Measurements from ENCODE around the gene TULP1.

Gene TULP1

GRCh38 chr6:35493307-35493983, 19.3 kb downstream of the TULP1 start:
- TF ChIP-seq CTCF (IDR thresholded peaks at IDR 0.05) = no peak

- TF ChIP-seq CTCF (IDR thresholded peaks at IDR 0.05) = no peak
Observed at GRCh38 chr6:35492974-35493284, 19.8 kb downstream of the TULP1 start.

- no peak for TF ChIP-seq CTCF (IDR thresholded peaks at IDR 0.05)
Observed at GRCh38 chr6:35492258-35492973, 20.3 kb downstream of the TULP1 start.

GRCh38 chr6:35491558-35492257, 21.0 kb downstream of the TULP1 start:
- TF ChIP-seq CTCF (IDR thresholded peaks at IDR 0.05) = no peak

GRCh38 chr6:35490821-35491557, 21.7 kb downstream of the TULP1 start:
- TF ChIP-seq CTCF (IDR thresholded peaks at IDR 0.05) = no peak

GRCh38 chr6:35489995-35490791, 22.5 kb downstream of the TULP1 start:
- TF ChIP-seq CTCF (IDR thresholded peaks at IDR 0.05) = no peak

- TF ChIP-seq CTCF (IDR thresholded peaks at IDR 0.05) = no peak
Observed at GRCh38 chr6:35489066-35489465, 23.6 kb downstream of the TULP1 start.
